HEK293 (cell line): ENCODE data around the gene LMO4.

ENCODE experiments used
- CTCF ChIA-PET: fragments of 350-600 bp; formaldehyde crosslinking; extraction: SDS; loops from one replicate; lab custom pipeline; 2021; ENCODE audit warnings: antibody characterized with exemption; lab: Yijun Ruan, JAX
- POLR2A ChIA-PET: fragments of 300-600 bp; formaldehyde crosslinking; extraction: SDS; loops from one replicate; lab custom pipeline; 2020; ENCODE audit warnings: antibody characterized with exemption, inconsistent platforms; lab: Yijun Ruan, JAX
- H3K27ac ChIP-seq: fragments of 200-500 bp; sonication (Bioruptor generic); 2 replicates; pipeline ENCODE4 v1.5.1; 2014; ENCODE audit warnings: low read depth, low read length, control low read depth, inconsistent platforms; ENCODE audit errors: extremely low read depth
- H3K36me3 ChIP-seq, 2 experiments: fragments of 200-500 bp in 1 of 2; sonication (Bioruptor generic) in 1 of 2; 1 replicate in 1 of 2; 2 replicates in 1 of 2; pipeline ENCODE4 v1.5.1; 2014 to 2017; ENCODE audit warnings: inconsistent platforms in 2 of 2, low read length in 2 of 2; ENCODE audit not compliant: control insufficient read depth in 2 of 2, insufficient read depth in 1 of 2
- H3K4me1 ChIP-seq: fragments of 200-500 bp; sonication (Bioruptor generic); 2 replicates; pipeline ENCODE4 v1.5.1; 2014; ENCODE audit warnings: mild to moderate bottlenecking, low read length, inconsistent platforms; ENCODE audit not compliant: control insufficient read depth, insufficient read depth
- H3K4me3 ChIP-seq: 2 replicates; pipeline ENCODE4 v1.5.1; 2011; ENCODE audit warnings: low read depth, mild to moderate bottlenecking, control low read depth, low read length, moderate library complexity
- H3K9me3 ChIP-seq: fragments of 200-500 bp; sonication (Bioruptor generic); 2 replicates; pipeline ENCODE4 v1.5.1; 2014; ENCODE audit warnings: low read depth, low read length, inconsistent platforms; ENCODE audit not compliant: control insufficient read depth, insufficient read depth
- BCL11B ChIP-seq: fragments of 450-650 bp; formaldehyde crosslinking; IDR thresholded peaks from 2 replicates; pipeline ENCODE4 v1.5.1; 2016; ENCODE audit warnings: low read depth, missing biosample characterization, missing genetic modification characterization
- GLI4 ChIP-seq: fragments of 450-650 bp; formaldehyde crosslinking; IDR thresholded peaks from 2 replicates; pipeline ENCODE4 v1.5.1; 2016; ENCODE audit warnings: missing biosample characterization, missing genetic modification characterization
- HOXA7 ChIP-seq: sonication (generic); formaldehyde crosslinking; IDR thresholded peaks from 2 replicates; pipeline ENCODE4 v1.8.1; 2022; ENCODE audit warnings: missing genetic modification reagents, borderline replicate concordance
- INSM2 ChIP-seq: fragments of 450-650 bp; formaldehyde crosslinking; IDR thresholded peaks from 2 replicates; pipeline ENCODE4 v1.5.1; 2016; ENCODE audit warnings: missing biosample characterization, missing genetic modification characterization
- ZBTB11 ChIP-seq: fragments of 450-650 bp; formaldehyde crosslinking; conservative IDR thresholded peaks from 2 replicates; pipeline ENCODE4 v1.5.1; 2016; ENCODE audit warnings: low read depth, missing biosample characterization, missing genetic modification characterization
- ZBTB8A ChIP-seq: fragments of 450-650 bp; formaldehyde crosslinking; IDR thresholded peaks from 2 replicates; pipeline ENCODE4 v1.5.1; 2016; ENCODE audit warnings: missing biosample characterization, missing genetic modification characterization
- ZNF138 ChIP-seq: fragments of 450-650 bp; formaldehyde crosslinking; IDR thresholded peaks from 2 replicates; pipeline ENCODE4 v1.5.1; 2016; ENCODE audit warnings: missing biosample characterization, missing genetic modification characterization, borderline replicate concordance
- ZNF175 ChIP-seq: fragments of 450-650 bp; formaldehyde crosslinking; IDR thresholded peaks from 2 replicates; pipeline ENCODE4 v1.5.1; 2016; ENCODE audit warnings: missing biosample characterization, missing genetic modification characterization
- ZNF239 ChIP-seq: fragments of 450-650 bp; formaldehyde crosslinking; IDR thresholded peaks from 2 replicates; pipeline ENCODE4 v1.5.1; 2016; ENCODE audit warnings: missing biosample characterization, missing genetic modification characterization
- ZNF335 ChIP-seq: fragments of 450-650 bp; formaldehyde crosslinking; conservative IDR thresholded peaks from 2 replicates; pipeline ENCODE4 v1.5.1; 2016; ENCODE audit warnings: missing biosample characterization, missing genetic modification characterization
- ZNF354C ChIP-seq: fragments of 450-650 bp; formaldehyde crosslinking; IDR thresholded peaks from 2 replicates; pipeline ENCODE4 v1.5.1; 2016; ENCODE audit warnings: missing biosample characterization, missing genetic modification characterization, low read depth, borderline replicate concordance
- ZNF362 ChIP-seq: fragments of 450-650 bp; formaldehyde crosslinking; IDR thresholded peaks from 2 replicates; pipeline ENCODE4 v1.5.1; 2016; ENCODE audit warnings: missing biosample characterization, missing genetic modification characterization
- ZNF394 ChIP-seq: fragments of 450-650 bp; formaldehyde crosslinking; IDR thresholded peaks from 2 replicates; pipeline ENCODE4 v1.5.1; 2016; ENCODE audit warnings: missing biosample characterization, missing genetic modification characterization, mild to moderate bottlenecking, moderate library complexity, borderline replicate concordance
- ZNF513 ChIP-seq: fragments of 450-650 bp; IDR thresholded peaks from 2 replicates; pipeline ENCODE4 v1.5.1; 2018; ENCODE audit warnings: missing biosample characterization, missing genetic modification characterization
- ZNF624 ChIP-seq: fragments of 450-650 bp; formaldehyde crosslinking; IDR thresholded peaks from 2 replicates; pipeline ENCODE4 v1.5.1; 2017; ENCODE audit warnings: missing biosample characterization, missing genetic modification characterization
- ZNF626 ChIP-seq: fragments of 450-650 bp; sonication (Bioruptor Pico); formaldehyde crosslinking; IDR thresholded peaks from 2 replicates; pipeline ENCODE4 v1.5.1; 2018; ENCODE audit warnings: missing biosample characterization, missing genetic modification characterization, inconsistent platforms
- ZNF747 ChIP-seq: fragments of 450-650 bp; formaldehyde crosslinking; IDR thresholded peaks from 2 replicates; pipeline ENCODE4 v1.5.1; 2016; ENCODE audit warnings: missing biosample characterization, missing genetic modification characterization
- ZNF776 ChIP-seq: fragments of 450-650 bp; formaldehyde crosslinking; IDR thresholded peaks from 2 replicates; pipeline ENCODE4 v1.5.0; 2017; ENCODE audit warnings: missing biosample characterization, missing genetic modification characterization, borderline replicate concordance
- ZNF791 ChIP-seq: fragments of 450-650 bp; formaldehyde crosslinking; IDR thresholded peaks from 2 replicates; pipeline ENCODE4 v1.5.1; 2016; ENCODE audit warnings: missing biosample characterization, missing genetic modification characterization
- ZSCAN4 ChIP-seq: fragments of 450-650 bp; formaldehyde crosslinking; IDR thresholded peaks from 2 replicates; pipeline ENCODE4 v1.5.1; 2017; ENCODE audit warnings: missing biosample characterization, missing genetic modification characterization
- TF ChIP-seq, protein P1 (sequence below): fragments of 450-650 bp; formaldehyde crosslinking; IDR thresholded peaks from 2 replicates; pipeline ENCODE4 v1.5.1; 2017; ENCODE audit warnings: missing biosample characterization, missing genetic modification characterization

LMO4 gene

DNA sequence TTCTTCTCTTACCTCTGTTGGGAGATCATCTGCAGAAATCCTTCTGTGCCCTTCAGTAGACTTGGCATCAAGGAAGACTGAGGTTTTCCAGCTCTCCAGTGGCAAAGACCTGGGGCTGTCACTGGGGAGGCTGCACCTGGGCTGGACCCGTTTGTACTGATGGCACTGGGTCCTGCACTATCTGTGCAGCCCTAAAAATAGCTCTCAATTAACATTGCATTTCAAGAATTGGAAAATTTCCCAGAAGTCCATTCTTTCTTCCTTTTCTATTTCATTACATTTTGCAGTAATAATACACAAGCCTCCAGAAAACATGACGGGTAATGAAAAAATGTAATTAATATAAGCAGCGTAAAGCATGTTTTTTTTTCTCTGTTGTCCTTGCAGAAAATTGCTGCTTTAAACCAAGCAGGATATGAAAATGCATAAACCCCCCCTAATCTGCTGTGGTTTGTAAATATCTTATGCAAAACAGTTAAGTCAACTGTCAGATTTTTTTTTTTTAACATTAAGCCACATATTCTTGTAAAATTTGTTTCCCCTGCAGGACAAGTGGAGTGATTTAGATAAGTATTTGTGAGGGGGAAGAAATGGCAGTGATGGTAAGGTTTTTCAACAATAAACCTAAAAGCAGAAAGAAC is 64.9 kb downstream of the LMO4 start:
- Histone ChIP-seq H3K4me1 (peaks cover 8% of the 10 kb centered on the region), H3K27ac (no peak overlapping the region), H3K9me3 (no peaks in the 10 kb centered on the region), H3K4me3 (no peak overlapping the region), H3K36me3 (no peaks in the 10 kb centered on the region)
- ChIA-PET CTCF (no interaction called here), POLR2A (no interaction called here)
- TF ChIP-seq ZNF354C (tag by site-specific recombination) = no peak
- TF ChIP-seq ZNF747 (tag by site-specific recombination) = no peak
- TF ChIP-seq ZNF776 (tag by site-specific recombination) = no peak
- no peak for TF ChIP-seq ZNF394 (tag by site-specific recombination)
- no peak for TF ChIP-seq ZBTB11 (tag by site-specific recombination)
- TF ChIP-seq ZNF138 = no peak
- TF ChIP-seq ZNF624 = no peak

GRCh38 chr1:87394513-87394912 is 65.8 kb downstream of the LMO4 start:
- H3K9me3 ChIP-seq = no peaks in the 10 kb centered on the region
- H3K4me1 ChIP-seq = peaks cover 8% of the 10 kb centered on the region
- TF ChIP-seq ZNF394 (tag by site-specific recombination) = no peak
- TF ChIP-seq ZSCAN4 = 0 out of 2 replicates have a peak, but pooled peaks have one; percentile 28
- TF ChIP-seq BCL11B (tag by site-specific recombination) = no peak
- H3K4me3 ChIP-seq = no peak overlapping the region
- ChIA-PET CTCF (interaction anchor here (0.6 kb wide), 1 partner anchor 10 kb away, joined by 3 read pairs; no protein-coding TSS in a partner anchor), POLR2A (no interaction called here)
- no peaks in the 10 kb centered on the region for H3K36me3 ChIP-seq
- no peak overlapping the region for H3K27ac ChIP-seq

GRCh38 chr1:87394982-87395381 is 66.3 kb downstream of the LMO4 start:
- ChIA-PET POLR2A (no interaction called here), CTCF (interaction anchor here (0.6 kb wide), 1 partner anchor 9 kb away, joined by 3 read pairs; no protein-coding TSS in a partner anchor)
- H3K4me3 ChIP-seq = no peak overlapping the region
- TF ChIP-seq ZBTB8A (tag by site-specific recombination) (no peak), ZNF513 (tag by site-specific recombination) (no peak), ZNF362 (tag by site-specific recombination) (no peak), ZNF239 (tag by site-specific recombination) (no peak), ZNF175 (tag by site-specific recombination) (no peak), ZNF335 (tag by site-specific recombination) (no peak), INSM2 (tag by site-specific recombination) (no peak), GLI4 (tag by site-specific recombination) (no peak), ZNF791 (tag by site-specific recombination) (no peak), ZNF626 (tag by site-specific recombination) (no peak), HOXA7 (no peak)
- TF ChIP-seq, protein P1, sequence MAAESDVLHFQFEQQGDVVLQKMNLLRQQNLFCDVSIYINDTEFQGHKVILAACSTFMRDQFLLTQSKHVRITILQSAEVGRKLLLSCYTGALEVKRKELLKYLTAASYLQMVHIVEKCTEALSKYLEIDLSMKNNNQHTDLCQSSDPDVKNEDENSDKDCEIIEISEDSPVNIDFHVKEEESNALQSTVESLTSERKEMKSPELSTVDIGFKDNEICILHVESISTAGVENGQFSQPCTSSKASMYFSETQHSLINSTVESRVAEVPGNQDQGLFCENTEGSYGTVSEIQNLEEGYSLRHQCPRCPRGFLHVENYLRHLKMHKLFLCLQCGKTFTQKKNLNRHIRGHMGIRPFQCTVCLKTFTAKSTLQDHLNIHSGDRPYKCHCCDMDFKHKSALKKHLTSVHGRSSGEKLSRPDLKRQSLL (tag by site-specific recombination) = no peak

More at GRCh38 chr1:87394982-87395381, 66.3 kb downstream of the LMO4 start:
- H3K9me3 ChIP-seq = no peaks in the 10 kb centered on the region
- H3K4me1 ChIP-seq = peaks cover 8% of the 10 kb centered on the region
- no peak overlapping the region for H3K27ac ChIP-seq
- H3K36me3 ChIP-seq = no peaks in the 10 kb centered on the region
